Endothelial cell of coronary artery (primary cell): ENCODE results near the gene POLR1F. TPM values are rescaled to one million over a fixed set of nuclear protein-coding genes. Genes with fewer than 3 reads are reported as not detected.

Experiments
- total RNA-seq: library from RNA; depleted of rRNA; stranded (reverse); fragments of >200 nt; gene quantifications from 2 replicates; pipeline ENCODE4 v1.2.3, GENCODE V29; 2014

Gene POLR1F
- total RNA-seq = 21.6 and 25.2 TPM in 2 replicates

DNA sequence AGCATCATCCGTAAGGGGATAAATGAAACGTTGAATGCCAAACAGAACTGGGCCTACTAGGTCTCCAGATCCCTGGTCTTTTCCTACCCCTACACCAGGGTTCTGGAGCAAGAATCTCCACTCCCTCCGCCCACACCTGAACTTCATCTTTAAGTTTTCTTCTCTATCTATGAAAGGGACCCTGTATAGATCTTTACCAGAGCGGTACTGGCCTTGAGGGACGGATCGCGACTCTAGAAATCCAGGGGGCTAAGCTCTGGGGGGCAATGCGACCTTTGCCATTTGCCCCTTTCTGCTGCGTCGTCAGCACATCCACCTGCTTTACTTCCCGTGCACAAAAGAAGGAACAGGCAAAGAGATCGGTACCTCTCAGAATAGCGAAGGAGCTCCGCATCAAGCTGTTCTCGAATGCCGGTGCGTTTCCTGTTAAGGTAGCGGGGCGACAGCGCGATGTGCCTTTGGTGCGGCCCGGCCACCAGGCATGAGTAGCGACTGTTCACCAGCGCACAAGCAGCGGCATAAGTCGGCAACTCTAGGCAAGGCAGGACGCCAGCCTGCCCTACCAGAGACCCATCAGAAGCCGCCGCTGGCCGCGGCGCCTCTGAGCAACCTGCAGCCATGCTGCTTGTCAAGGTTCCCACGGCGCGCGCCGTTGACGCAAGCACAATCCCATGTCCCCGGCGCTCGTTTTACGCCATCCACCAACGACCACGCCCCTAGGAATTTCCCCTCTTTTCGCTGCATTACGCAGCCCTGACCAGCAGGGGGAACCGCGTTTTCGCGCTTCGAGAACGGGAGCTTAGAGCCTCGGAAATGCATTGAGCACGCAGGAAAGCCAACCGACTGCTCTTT, at the start of gene POLR1F:
Gene POLR1F, minus strand, starts transcription at position 641 of the 852 bp plus-strand sequence. Its CDS starts 21 bp downstream, at position 620.

Other genes with a start within 250 kb of the POLR1F start
- not detected in 2 replicates for gene TMEM196, start 64.6 kb upstream of the POLR1F start, total RNA-seq